Left ventricle myocardium superior (tissue), 1 donor: Measurements from ENCODE around the gene LRRN1. TPM values are rescaled to one million over a fixed set of nuclear protein-coding genes. Genes with fewer than 3 reads are reported as not detected.
"Not testable (repeated sequence)": the region's sequence is repeated elsewhere in the genome, so short reads cannot be mapped to it uniquely, and the experiment has no call there.

ENCODE experiments used
- ATAC-seq: fragments of 200-7000 bp; cut with Tn5 transposase; one replicate; pipeline ENCODE4 v1.9.1; 2020; ENCODE audit warnings: mild to moderate bottlenecking, moderate library complexity
- DNase-seq: peaks from one replicate; pipeline ENCODE4 v3.0.0-alpha.2; 2020
- intact Hi-C: fragments of 100-400 bp; cut with micrococcal nuclease; formaldehyde crosslinking; loops from one replicate; pipeline ENCODE4 v1.11.0; 2022
- total RNA-seq: library from RNA; stranded (reverse); fragmentation: NEBNext Ultra II Directional; extraction: Animal tissue kit (Norgen Biotek cat#: 25700); gene quantifications from one replicate; pipeline ENCODE4 v1.2.1, GENCODE V29; 2021
- donor health status: DM: no; HTN: yes; CAD: no; lungs with severe emphysema.

The LRRN1 gene
- total RNA-seq, 1 donor from 2014 or later: 0.12 TPM

DNA sequence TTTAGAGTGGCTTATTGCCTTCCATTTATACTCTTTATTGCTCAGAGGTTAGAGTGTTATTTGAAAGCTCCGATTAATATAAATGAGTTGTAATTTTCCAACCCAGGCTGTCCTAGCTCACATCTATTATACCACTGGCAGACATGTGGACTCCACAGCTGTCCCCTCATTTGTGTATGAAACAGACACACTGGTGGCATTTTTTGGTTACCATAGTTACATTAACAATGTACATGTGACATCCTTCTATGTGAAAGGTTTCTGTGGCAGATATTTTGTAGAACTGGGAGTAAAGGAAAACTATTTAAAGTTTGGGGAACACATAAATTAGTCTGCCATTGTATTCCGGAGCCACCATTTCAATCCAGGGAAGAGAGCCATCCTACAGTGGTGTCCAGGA, 5.3 kb downstream of the LRRN1 start:
- intact Hi-C loops: no loop called here
- DNase-seq (no peak), ATAC-seq (no peak)

DNA sequence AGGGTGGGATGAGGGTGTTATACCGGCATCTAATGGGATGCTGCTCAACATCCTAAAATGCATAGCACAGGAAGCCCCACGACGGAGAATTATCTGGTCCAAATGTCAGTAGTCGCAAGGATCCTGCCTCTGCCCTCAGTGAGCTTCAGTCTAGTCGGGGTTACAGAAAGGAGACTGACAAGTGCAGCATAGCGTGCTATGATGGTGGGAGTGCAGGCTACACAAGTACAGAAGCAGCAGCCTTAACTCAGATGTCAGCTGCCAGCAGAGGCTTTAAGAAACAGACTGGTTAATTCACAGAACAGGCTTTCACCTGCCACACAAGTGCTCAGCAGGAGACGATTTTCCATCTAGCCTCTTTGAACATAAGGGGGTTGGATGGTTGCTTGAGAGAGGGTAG, 6.9 kb downstream of the LRRN1 start:
- intact Hi-C loops: no loop called here
- ATAC-seq (no peak), DNase-seq (no peak)

DNA sequence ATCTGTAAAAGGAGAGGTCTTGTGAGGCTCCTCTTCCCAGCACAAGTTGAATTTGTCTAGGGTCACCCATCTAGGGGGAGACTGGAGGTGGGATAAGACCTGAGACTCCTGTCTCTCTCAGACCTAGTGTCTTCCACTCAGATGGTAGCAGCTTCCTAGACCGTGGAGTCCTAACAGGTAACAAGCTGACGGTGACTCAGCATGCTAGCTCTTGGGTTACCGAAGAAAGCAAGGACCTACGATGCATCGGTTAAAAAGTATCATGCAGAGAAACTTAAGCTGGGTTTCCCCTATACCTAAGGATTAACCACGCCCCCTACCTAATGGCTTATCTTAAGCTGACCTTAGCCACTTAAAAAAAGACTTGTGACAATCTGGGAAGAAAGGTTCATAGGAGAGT, 7.6 kb downstream of the LRRN1 start:
- DNase-seq: no peak
- no peak for ATAC-seq
- intact Hi-C loops: no loop called here

DNA sequence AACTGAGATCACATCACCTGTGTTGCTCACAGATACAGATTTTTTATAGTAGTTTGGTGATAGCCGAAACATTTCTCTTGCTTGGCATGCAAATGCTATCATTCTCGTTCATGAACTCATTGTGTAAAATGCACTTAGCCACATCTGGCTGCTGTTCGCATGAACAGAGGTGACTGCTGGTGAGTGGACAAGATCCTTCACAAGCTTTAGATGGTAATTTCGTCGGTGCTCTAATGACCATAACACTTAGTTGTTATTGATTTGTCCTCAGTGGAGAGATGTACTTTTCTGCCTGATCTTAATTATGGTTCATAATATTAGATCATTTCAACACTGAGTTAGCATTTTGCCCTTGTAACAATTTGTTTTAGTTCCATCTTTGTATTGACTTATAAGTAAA, 13.8 kb downstream of the LRRN1 start:
- intact Hi-C loops: no loop called here
- ATAC-seq: no peak
- no peak for DNase-seq

DNA sequence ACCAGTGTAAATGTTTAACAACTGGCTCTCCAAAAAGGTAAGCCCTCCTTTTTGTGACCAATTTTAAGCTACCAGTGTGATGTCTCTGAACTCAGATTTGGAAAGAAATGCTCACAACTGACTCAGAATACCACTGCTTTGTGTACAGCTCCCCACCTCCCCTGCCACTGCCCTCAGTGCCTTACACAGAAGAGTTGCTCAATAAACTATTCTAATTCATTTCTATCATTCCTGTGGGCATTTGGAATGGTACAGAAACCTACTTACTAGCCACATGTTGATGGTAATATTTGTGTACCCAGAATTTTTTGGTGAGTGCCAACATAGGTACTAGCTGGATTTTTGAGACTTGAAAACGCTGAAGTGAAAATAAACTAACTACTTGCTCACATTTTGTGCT, 16.0 kb downstream of the LRRN1 start:
- DNase-seq: no peak
- intact Hi-C loops: no loop called here
- no peak for ATAC-seq

DNA sequence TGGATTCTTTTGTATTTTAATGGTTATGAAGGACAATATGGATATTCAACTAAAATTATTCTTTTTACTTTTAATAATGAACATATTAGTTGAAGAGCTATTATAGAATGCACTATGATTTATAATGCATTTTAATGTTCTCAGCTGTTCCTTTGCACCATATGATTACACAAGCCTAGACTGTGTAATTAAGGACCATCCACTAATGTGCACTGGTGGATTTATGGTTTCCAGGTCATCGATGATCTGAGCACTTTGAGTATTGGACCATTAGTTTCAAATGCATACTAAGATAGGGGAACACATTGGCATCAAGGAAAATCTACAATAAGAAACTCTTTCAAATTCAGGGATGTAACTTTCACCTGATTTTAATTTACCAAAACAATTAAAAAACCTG, 16.8 kb downstream of the LRRN1 start:
- no peak for DNase-seq
- intact Hi-C loops: no loop called here
- ATAC-seq: no peak

DNA sequence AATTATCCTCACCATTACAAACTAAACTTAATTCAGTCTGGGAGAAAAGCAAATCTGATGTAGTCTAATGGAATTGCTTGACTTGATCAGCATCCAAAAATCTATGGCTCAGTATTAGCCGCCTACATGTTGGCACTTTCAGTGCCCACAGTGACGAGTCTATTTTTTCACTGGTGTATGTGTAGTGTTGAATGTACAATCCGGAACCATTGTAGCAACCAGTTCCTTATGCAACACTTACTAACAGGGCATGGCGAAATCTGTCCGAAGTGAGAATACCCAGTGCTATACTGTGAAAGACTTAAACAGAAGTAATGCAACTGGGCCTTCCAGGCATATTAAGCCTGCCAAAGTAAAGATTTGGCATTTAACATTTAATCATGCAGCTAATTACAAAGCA, 18.6 kb downstream of the LRRN1 start:
- ATAC-seq: no peak
- DNase-seq: no peak
- intact Hi-C loops: no loop called here

DNA sequence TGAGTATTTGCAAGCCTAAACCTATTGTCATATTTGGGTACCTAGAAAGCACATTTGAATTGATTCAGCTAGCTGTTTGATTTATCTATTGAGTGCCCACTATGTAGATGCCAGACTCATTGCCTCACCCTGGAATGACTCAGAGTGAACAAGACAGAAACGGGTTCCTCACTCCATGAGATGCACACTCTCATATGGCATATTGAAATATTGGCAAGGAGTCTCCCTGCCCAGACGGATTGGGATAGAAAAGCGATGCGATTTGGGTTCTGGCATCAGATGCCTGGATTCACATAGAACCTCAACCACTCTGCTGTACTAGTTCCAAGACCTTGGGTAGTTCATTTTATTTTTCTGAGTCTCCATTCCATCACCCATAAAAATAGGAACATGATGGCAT, 22.5 kb downstream of the LRRN1 start:
- intact Hi-C loops: no loop called here
- DNase-seq (no peak), ATAC-seq (no peak)

DNA sequence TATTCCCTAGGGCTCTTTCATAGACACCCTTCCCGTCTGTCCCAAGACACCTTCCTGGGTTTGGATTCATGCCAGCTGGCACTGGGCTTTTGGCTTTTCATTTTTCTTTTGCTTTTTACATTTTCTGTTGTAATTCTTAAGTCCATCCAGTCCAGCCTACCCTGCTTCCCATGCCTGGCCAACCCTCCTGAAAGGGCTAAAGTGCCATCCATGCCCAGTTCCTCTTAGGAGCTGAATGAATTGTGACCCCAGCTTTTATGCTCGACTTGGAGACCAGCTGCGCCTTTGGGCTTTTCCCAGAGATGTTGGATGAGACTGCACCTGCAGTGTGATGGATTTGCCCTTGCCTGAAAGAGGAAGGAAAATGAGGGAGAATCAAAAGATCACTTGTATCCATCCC, 25.8 kb downstream of the LRRN1 start:
- intact Hi-C loops: no loop called here
- DNase-seq (no peak), ATAC-seq (no peak)

DNA sequence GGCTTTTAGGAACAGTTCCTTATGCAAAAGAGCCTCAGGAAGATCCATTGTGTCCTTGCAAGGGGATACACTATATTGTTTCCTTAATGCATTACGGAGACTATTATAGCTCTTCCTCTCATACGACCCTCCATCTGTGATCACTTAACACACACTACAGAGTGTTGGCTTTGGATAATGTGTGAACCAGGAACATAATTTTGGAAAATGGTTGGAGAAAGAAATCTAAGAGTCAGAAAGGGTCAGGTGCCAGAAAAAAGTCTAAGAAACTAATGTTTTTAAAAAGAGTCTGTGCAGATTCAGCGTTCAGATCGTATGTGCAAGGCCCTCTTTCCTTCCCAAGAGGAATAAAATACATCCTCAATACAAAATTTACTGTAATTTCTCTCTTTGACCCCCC, 27.3 kb downstream of the LRRN1 start:
- intact Hi-C loops: no loop called here
- no peak for ATAC-seq
- no peak for DNase-seq

DNA sequence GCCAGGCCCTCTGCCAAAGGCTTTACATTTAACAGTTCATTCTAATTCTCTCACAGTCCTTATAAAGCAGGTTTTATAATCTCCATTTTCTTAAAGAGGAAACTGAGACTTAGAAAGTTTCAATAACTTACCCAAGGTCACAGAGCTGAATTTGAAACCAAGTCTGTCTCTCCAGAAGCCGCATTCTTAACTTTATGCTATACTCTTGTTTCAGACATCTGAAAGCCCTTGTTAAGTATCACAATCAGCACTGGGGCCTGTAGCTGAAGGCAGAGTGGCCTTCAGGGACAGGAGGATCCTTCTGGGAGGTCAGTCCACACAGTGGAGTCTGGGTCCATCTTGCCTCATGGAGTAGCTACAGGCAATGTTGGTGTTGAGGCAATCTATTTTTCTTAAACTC, 27.9 kb downstream of the LRRN1 start:
- no peak for DNase-seq
- intact Hi-C loops: no loop called here
- ATAC-seq: no peak

DNA sequence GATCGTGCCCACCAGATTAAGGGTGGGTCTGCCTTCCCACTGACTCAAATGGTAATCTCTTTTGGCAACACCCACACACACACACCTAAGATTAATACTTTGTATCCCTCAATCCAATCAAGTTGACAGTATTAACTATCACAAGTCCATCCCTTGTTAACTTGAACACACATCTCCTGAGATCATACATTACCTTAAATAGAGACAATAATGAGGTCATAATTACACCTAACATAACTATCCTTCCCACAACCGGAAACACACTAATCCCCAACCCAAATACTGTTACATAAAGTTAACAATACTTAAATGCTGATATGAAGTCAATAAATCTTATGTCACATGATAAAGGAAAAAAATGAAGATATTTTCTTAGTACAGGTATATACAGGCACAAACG, 29.2 kb downstream of the LRRN1 start:
- intact Hi-C loops, ATAC-seq, DNase-seq: not testable (repeated sequence)

DNA sequence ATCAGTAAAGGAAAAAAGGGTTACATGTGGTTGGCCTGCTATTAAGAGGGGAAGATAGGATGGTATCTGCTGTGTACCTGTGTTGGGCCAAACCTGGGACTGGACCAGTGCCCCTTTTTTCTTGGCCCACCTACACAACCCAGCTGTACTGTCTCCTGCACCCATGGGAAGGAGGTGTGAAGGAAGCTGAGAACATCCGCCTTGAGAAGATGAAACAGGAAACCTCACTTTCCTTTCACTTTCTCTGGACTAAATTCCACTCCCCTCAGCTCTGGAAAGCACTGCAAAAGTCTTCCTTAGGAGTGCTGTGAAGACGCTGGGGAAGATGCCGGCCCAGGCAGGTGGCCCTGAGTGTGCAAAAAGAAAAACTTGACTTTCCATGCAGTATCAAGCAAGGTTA, 37.6 kb downstream of the LRRN1 start:
- intact Hi-C loops: no loop called here
- ATAC-seq (no peak), DNase-seq (no peak)

DNA sequence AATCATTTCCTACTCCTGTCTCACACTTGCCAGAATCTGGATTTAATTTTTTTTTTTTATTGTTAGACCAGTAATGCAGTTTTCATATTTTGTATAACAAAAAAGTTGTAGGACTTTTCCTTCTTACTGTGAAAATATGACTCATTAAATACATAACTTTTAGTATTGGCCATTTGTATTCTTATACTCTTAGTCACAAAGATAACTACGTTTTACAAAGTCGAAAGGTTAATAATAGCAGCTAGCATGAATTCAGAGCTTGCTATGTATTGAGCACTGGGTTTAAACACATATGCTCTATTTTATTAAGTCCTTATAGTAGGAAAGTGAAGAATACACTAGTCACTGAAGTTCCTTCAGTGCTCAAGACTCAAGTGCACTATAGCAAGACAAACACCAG, 43.1 kb downstream of the LRRN1 start:
- DNase-seq: no peak
- intact Hi-C loops: no loop called here
- ATAC-seq: no peak

DNA sequence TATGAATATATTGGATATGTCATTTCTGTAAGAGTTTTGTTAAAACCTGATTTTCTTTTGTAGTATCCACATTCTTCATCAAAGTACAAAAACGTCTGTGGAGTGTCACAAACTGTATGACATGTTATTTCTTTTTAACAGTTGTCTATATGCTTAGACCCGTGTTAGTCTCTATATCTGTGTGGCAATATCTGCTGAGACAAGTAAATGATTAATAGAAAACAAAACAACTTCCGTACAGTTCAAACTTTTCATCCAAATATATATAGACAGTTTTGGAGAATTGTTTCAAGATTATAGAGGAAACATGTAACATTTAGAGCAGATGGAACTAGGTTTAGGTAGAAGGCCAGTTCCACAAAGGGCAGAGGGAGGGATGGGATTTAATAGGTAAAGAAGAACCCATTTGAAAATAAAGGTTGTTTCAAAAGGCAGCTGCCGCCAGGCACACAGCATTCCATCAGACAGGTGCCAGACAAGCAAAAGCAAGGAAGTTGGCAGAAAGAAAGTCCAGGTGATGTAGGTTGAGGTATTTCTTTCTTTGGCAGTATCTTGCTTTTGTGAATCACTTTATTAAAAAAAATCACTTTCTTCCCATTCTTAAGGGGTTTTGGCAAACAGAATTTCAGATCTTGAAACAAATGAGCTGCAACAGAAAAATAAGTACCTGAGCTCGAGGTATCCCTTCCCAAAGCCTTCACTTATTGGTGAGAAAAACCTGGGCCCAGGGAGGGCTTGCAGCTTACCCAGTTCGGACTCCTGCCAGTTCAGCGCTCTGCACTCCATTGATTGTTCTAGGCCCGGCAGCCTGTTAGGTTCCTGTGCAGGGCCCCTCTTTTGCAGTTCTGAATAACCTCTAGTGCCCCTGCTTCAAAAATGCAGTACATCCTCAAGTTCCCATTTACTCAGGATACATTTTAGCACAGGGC, 49.0 kb downstream of the LRRN1 start:
- no peak for ATAC-seq
- intact Hi-C loops: no loop called here
- no peak for DNase-seq

DNA sequence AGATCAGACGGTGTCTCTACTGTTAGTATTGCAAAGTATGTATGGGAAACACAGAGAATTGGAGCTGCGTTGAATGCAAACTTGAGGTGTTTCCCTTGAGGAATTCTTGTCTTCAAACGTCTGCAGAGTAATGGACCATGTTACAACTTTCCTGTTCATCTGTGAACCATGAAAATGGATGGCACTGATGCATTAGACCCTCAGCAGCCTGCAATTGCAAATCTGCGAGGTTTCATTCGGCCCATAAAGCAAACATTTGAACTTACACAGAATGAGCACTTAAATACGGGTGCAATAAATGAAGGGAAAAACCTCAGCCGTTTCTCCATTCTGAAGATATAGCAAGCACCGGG, 49.7 kb downstream of the LRRN1 start:
- DNase-seq (no peak), ATAC-seq (no peak)
- intact Hi-C loops: no loop called here

DNA sequence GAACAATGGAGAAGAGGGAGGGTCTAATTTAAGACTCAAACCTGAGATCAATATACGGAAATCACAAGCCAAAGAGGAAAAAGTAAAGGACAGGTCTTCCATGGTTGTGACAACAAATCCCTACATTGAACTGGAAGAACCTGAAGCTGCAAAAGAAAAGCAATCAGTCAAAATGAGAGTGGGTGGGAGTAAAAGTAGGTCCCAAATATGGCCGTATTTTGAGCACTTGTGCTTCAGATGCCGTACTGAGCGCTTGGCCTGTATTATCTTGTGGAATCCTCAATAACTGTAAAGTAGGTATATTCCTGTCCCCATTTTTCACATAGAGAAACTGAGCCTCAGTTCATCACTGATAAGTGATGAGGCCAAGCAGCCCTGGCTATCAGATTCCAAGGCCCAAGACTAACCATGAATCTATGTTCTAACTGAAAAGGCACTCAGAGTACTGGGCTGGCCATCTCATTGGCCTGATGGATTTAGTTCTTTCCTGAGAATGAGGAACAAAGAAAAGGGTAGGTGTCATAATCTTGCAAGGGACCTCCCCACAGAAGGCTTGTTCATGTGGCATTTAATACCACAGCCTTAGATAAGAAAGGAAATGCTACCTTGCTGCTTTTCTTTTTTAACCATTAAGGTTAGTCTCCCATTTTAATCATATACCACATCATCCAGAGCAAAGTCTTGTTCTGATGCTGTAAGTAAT, 52.5 kb downstream of the LRRN1 start:
- intact Hi-C loops: no loop called here
- DNase-seq (no peak), ATAC-seq (no peak)

DNA sequence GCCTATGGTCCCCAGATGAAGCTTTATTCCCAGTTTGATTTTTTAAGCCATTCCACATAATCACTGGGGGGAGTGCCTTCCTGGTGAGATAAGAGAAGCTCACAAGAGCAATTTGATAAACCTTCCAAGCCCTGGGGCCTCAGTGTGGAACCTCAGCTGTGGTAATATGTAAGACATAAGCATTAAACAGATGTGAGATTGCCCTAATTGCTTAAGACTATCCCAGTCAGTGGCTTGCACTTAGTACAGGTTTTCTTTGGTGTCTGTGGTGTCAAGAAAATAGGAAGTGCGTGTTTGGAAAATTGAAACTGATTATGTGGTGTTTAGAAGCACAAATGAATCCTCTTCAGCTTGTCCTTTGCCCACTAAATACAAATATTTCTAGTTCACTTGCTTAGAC, 54.3 kb downstream of the LRRN1 start:
- DNase-seq: no peak
- intact Hi-C loops: no loop called here
- ATAC-seq: no peak

DNA sequence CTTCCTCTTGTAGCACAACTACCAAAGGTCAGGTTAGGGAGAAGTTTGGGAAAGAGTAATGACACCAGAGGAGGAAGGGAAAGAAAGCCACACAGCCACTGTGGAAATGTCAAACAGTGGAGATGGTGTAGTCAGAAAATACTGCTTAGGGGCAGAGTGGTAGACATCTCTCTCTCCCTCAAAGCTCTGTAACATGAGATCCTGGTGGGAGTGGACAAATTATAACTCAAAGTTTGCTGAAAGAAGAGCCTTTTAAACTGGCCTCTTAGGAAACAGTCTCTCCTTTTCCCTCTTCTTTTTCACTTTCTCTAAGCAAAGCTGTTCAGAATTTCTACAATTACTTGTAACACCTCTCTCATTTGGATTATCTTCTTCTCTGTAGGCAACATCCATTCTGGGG, 55.8 kb downstream of the LRRN1 start:
- no peak for ATAC-seq
- intact Hi-C loops: no loop called here

DNA sequence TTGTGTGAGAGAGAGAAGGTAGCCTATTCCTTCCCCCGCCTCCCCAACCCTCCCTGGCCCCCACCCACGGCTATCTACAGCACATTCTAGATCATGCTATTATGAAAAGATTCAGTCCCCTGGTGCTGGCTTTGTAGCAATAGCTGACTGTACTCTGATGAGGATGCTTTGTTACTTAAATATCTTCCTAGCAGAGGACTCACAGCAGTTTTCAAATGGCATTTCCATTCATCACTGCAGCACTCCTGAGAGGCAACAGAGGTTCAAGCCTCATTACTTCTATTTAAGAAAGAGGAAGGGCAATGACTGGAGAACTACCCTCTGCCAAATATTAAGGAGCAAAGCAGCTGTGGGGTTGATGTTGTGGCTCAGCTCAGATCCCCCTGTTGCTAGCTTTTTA, 61.0 kb downstream of the LRRN1 start:
- DNase-seq: no peak
- intact Hi-C loops: no loop called here
- ATAC-seq: no peak

More for the DNA sequence above, 55.8 kb downstream of the LRRN1 start:
- DNase-seq: no peak

DNA sequence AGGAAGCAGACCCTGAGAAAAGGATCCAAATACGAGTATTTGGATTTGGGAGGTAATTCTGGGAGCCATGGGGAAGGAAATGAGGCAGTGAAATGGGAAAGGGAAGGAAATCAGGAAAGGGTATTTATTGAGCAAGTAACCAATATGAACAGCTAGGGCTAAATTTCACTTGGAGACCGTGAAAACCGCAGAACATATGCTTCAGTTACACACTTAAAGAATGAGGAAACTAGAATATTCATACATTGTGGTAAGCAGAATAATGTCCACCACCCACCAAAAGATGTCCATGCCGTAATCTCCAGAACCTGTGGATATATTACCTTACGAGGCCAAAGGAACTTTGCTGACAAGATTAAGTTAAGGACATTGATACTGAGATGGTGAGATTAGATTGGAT, 63.3 kb downstream of the LRRN1 start:
- no peak for DNase-seq
- intact Hi-C loops: no loop called here
- no peak for ATAC-seq
